Suprapubic skin (tissue), 4 donors: ENCODE results near the gene AUTS2.

Experiments
- CTCF ChIP-seq, 2 donors: fragments of 200-600 bp in 1 of 2; fragments of 450-650 bp in 1 of 2; sonication (generic) in 1 of 2; IDR thresholded peaks; one replicate each; pipeline ENCODE4 v1.5.1; 2016 to 2019; ENCODE audit warnings: antibody characterized with exemption in 2 of 2, mild to moderate bottlenecking in 1 of 2, moderate library complexity in 1 of 2
- EP300 ChIP-seq: sonication (generic); formaldehyde crosslinking; IDR thresholded peaks from one replicate; pipeline ENCODE4 v1.6.1; 2017; ENCODE audit warnings: antibody characterized with exemption
- POLR2A ChIP-seq, 2 donors: fragments of 450-650 bp; IDR thresholded peaks; one replicate each; pipeline ENCODE4 v1.6.1; 2017; ENCODE audit warnings: antibody characterized with exemption in 2 of 2, mild to moderate bottlenecking in 2 of 2, moderate library complexity in 2 of 2
- POLR2AphosphoS5 ChIP-seq, 3 donors: sonication (generic); formaldehyde crosslinking; IDR thresholded peaks; one replicate each; pipeline ENCODE4 v1.6.1; 2017; ENCODE audit warnings: antibody characterized with exemption in 3 of 3

- TF ChIP-seq POLR2A (IDR thresholded peaks at IDR 0.05) (no peak), CTCF (IDR thresholded peaks at IDR 0.05) (no peak), POLR2AphosphoS5 (IDR thresholded peaks at IDR 0.05) (no peak), EP300 (no peak)
Observed at GRCh38 chr7:69847921-69848612, 249.8 kb downstream of the AUTS2 start.
